Urinary bladder (tissue), 4 donors: Measurements from ENCODE around the gene CTH. TPM values are rescaled to one million over a fixed set of nuclear protein-coding genes. Genes with fewer than 3 reads are reported as not detected.
"Not testable (repeated sequence)": the region's sequence is repeated elsewhere in the genome, so short reads cannot be mapped to it uniquely, and the experiment has no call there.

ENCODE experiments used
- DNase-seq: peaks from one replicate; pipeline ENCODE4 v3.0.0-alpha.2; 2015; ENCODE audit errors: extremely low spot score
- H3K27ac ChIP-seq: one replicate; pipeline ENCODE4 v1.5.1; 2013; ENCODE audit warnings: low read depth, mild to moderate bottlenecking, moderate library complexity
- H3K36me3 ChIP-seq: one replicate; pipeline ENCODE4 v1.6.1; 2013; ENCODE audit warnings: mild to moderate bottlenecking, moderate library complexity; ENCODE audit not compliant: insufficient read depth
- H3K4me1 ChIP-seq: one replicate; pipeline ENCODE4 v1.6.1; 2013; ENCODE audit warnings: mild to moderate bottlenecking, moderate library complexity; ENCODE audit not compliant: insufficient read depth
- H3K4me3 ChIP-seq: one replicate; pipeline ENCODE4 v1.5.1; 2013; ENCODE audit warnings: low read depth, low read length
- WGBS: extraction: QIAGEN DNeasy Blood & Tissue Kit; methylation state at CpG from one replicate; pipeline ENCODE4 v1.1.7; 2013; 5-methylcytosine and 5-hydroxymethylcytosine counted together
- polyA plus RNA-seq: library from polyadenylated mRNA; stranded (reverse); fragments of 200-250 nt; gene quantifications from one replicate; pipeline ENCODE4 v1.2.3, GENCODE V29; 2013
- total RNA-seq: library from RNA; depleted of rRNA; stranded (reverse); fragments of >200 nt; gene quantifications from one replicate; pipeline ENCODE4 v1.2.3, GENCODE V29; 2014
- donor health status: healthy with polysubstance abuse.
- donor health status: healthy.

Gene CTH
- total and polyA plus RNA-seq, 2 donors, result 3.8 TPM

GRCh38 chr1:70449049-70449448, 38.0 kb downstream of the CTH start:
- Histone ChIP-seq H3K36me3 (no peaks in the 10 kb centered on the region), H3K27ac (no peak overlapping the region), H3K4me3 (no peak overlapping the region), H3K4me1 (no peaks in the 10 kb centered on the region)
- no peak for DNase-seq
- 80% methylated on average over 8 of the region's 8 CpGs for WGBS

GRCh38 chr1:70452164-70452939, 41.3 kb downstream of the CTH start:
- 81% methylated on average over 3 of the region's 3 CpGs for WGBS

GRCh38 chr1:70455291-70455690, 44.2 kb downstream of the CTH start:
- H3K27ac ChIP-seq, result no peak overlapping the region
- no peaks in the 10 kb centered on the region for H3K4me1 ChIP-seq
- no peak for DNase-seq
- H3K4me3 ChIP-seq, result no peak overlapping the region
- H3K36me3 ChIP-seq, result no peaks in the 10 kb centered on the region
- 35% methylated on average over 2 of the region's 2 CpGs for WGBS

More at GRCh38 chr1:70452164-70452939, 41.3 kb downstream of the CTH start:
- H3K36me3 ChIP-seq, DNase-seq, H3K27ac ChIP-seq, H3K4me1 ChIP-seq, H3K4me3 ChIP-seq: not testable (repeated sequence)

- Histone ChIP-seq H3K4me3 (no peak overlapping the region), H3K4me1 (no peaks in the 10 kb centered on the region), H3K36me3 (no peaks in the 10 kb centered on the region), H3K27ac (no peak overlapping the region)
- no peak for DNase-seq
These were observed 47.1 kb downstream of the CTH start for GRCh38 chr1:70458131-70458530.

- WGBS, result 91% methylated on average over 4 of the region's 4 CpGs
These were observed 48.6 kb downstream of the CTH start for GRCh38 chr1:70459496-70460225.

GRCh38 chr1:70460740-70461713, 50.0 kb downstream of the CTH start:
- DNase-seq, H3K27ac ChIP-seq, H3K4me3 ChIP-seq, H3K36me3 ChIP-seq, H3K4me1 ChIP-seq: not testable (repeated sequence)
- WGBS, result 65% methylated on average over 8 of the region's 8 CpGs

More at GRCh38 chr1:70459496-70460225, 48.6 kb downstream of the CTH start:
- no peak for DNase-seq
- no peak overlapping the region for H3K4me3 ChIP-seq
- H3K27ac ChIP-seq, result no peak overlapping the region
- H3K36me3 ChIP-seq, result no peaks in the 10 kb centered on the region
- H3K4me1 ChIP-seq, result no peaks in the 10 kb centered on the region

- no peak overlapping the region for H3K27ac ChIP-seq
- DNase-seq, result no peak
- no peaks in the 10 kb centered on the region for H3K36me3 ChIP-seq
- H3K4me3 ChIP-seq, result no peak overlapping the region
- 80% methylated on average over 1 of the region's 1 CpG for WGBS
- H3K4me1 ChIP-seq, result no peaks in the 10 kb centered on the region
These were observed 51.5 kb downstream of the CTH start for GRCh38 chr1:70462611-70463010.

GRCh38 chr1:70465911-70466310, 54.8 kb downstream of the CTH start:
- Histone ChIP-seq H3K27ac (no peak overlapping the region), H3K4me3 (no peak overlapping the region)

GRCh38 chr1:70467531-70467930, 56.5 kb downstream of the CTH start:
- DNase-seq, result no peak
- 79% methylated on average over 6 of the region's 6 CpGs for WGBS

More at GRCh38 chr1:70465911-70466310, 54.8 kb downstream of the CTH start:
- no peak for DNase-seq
- H3K36me3 ChIP-seq, result no peaks in the 10 kb centered on the region
- no peaks in the 10 kb centered on the region for H3K4me1 ChIP-seq

GRCh38 chr1:70468180-70468579, 57.1 kb downstream of the CTH start:
- no peaks in the 10 kb centered on the region for H3K36me3 ChIP-seq
- H3K4me3 ChIP-seq, result no peak overlapping the region
- DNase-seq, result no peak
- WGBS, result 96% methylated on average over 5 of the region's 5 CpGs
- no peak overlapping the region for H3K27ac ChIP-seq
- no peaks in the 10 kb centered on the region for H3K4me1 ChIP-seq

More at GRCh38 chr1:70467531-70467930, 56.5 kb downstream of the CTH start:
- Histone ChIP-seq H3K4me1 (no peaks in the 10 kb centered on the region), H3K27ac (no peak overlapping the region), H3K4me3 (no peak overlapping the region), H3K36me3 (no peaks in the 10 kb centered on the region)

GRCh38 chr1:70469184-70469583, 58.1 kb downstream of the CTH start:
- not testable (repeated sequence) for H3K27ac ChIP-seq, H3K4me3 ChIP-seq, DNase-seq, H3K36me3 ChIP-seq, H3K4me1 ChIP-seq
- WGBS, result 84% methylated on average over 2 of the region's 2 CpGs

- H3K36me3 ChIP-seq, result no peaks in the 10 kb centered on the region
- DNase-seq, result no peak
- no peak overlapping the region for H3K27ac ChIP-seq
- no peak overlapping the region for H3K4me3 ChIP-seq
- WGBS, result 70% methylated on average over 1 of the region's 1 CpG
- H3K4me1 ChIP-seq, result no peaks in the 10 kb centered on the region
These were observed 64.0 kb downstream of the CTH start for GRCh38 chr1:70475023-70475422.

GRCh38 chr1:70477090-70477489, 66.0 kb downstream of the CTH start:
- H3K27ac ChIP-seq, result no peak overlapping the region

More at GRCh38 chr1:70477090-70477489, 66.0 kb downstream of the CTH start:
- 95% methylated on average over 12 of the region's 12 CpGs for WGBS
- no peaks in the 10 kb centered on the region for H3K36me3 ChIP-seq
- no peak for DNase-seq
- no peaks in the 10 kb centered on the region for H3K4me1 ChIP-seq
- H3K4me3 ChIP-seq, result no peak overlapping the region
